ENCODE data around the gene TPPP2.

TPPP2 gene

DNA sequence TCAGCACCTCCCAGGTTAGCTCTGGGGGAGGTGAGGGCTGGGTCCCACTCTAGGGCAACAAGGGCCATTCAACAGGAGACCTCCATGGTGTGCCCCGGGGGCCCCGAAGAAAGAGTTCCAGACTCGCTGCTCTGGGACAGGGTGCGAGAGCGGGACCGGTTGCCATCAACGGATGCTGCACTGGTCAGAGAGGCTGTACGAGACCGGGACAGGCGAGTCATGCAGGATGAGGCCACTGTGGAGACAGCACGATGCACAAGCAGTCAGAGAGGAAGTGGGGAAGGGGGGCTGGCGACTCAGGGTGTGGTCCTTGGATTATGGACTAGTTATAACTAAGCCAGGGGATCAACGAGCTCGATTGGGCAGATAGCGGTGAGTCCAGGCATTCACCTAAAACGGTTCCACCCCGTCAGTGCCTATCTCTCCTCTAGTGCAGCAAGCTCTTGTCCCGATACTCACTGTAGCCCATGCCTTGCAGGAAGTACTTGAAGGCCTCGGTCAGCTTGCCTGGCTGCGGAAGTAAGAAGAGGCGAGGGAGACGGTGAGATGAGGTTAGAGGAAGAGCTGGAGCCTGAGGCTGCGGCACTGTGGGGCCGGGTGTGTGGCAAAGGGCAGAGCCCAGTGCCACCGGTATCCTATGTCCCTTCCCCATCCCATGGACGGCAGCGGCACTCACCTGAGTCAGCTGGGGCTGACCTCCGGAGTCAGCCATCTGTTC is 12.3 kb upstream of the TPPP2 start:
- no peak for DNase-seq

DNA sequence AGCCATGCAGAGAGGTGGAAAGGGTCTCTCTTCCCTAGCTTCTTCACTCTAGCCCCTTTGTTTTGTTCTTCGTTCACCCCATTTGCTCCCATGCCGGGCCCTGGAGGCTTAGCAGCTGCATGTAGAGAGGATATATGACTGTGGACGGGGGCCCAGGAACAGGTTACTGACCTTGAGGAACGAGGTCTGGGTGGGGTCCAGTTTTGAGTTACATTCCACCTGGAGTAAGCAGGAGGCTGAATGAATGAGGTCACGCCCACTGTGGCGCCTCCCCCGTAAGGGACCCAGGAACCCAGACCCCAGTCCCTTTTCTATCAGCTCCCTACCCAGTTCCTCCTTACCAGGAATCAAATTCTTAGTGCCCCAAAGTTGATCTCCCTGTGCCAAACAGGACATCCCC is 11.7 kb upstream of the TPPP2 start:
- no peak for DNase-seq

DNA sequence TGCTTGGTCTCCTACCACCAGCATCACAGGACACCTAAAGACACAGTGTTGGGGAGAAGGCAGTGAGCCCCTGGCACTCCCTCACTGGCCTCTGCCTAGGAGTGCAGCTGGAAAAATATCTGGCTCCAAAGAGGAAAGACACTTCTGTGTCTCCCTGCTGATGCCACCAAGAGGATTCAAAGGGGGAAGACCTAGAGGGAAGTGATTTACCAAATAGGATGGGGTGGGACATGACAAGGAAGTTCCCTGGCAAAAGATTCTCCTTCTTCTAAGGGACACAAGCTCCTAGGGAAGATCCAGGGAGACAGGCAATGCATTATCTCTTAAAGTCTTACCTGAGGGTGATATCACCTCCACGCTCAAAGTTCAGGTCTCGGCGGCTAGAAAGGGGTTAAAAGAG is 11.2 kb upstream of the TPPP2 start:
- no peak for DNase-seq

DNA sequence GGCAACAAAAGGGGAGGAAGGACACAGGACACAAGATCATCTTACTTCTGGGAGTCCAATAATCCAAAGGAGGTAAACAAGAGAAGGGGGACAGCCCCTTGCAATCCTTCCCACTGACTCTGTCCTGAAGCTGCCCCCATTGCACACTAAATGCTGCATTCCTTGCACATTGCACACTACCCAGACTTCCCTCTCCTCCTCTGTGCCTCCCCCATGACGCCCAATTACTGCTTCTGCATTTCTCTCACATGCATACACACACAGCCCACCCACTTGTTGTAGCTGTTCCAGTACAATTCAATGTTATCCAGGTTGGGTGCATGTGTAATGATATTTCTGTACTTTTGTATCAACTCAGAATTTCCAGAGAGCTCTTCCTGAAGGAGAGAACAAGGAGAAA is 10.7 kb upstream of the TPPP2 start:
- DNase-seq: no peak

DNA sequence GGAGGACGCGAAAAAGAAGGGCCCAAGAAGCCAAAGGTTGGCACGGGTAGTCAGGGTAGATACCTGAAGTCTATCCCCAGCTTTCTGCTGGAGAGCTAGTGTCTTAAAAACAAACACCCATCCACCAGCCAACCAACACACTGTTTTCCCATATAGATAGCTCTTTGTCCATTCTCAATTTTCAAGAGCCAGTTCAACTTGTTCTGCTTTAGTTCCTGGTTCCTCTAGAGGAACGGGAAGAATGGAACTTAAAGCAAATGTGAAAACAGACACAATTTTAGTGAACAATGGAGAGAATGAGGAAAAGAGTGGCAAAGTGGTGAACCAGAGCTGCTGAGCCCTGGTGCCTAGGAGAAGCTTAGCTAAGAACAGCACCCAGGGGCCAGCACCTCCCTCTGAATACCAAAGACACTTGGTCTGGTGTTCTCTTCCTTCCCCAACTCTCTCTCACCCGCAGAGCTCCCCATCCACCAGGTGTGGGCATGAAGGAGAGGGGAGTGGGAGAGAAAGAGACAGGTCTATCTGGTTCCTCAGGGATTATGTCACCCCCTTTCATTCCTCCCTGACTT is 9.0 kb upstream of the TPPP2 start:
- DNase-seq: no peak

DNA sequence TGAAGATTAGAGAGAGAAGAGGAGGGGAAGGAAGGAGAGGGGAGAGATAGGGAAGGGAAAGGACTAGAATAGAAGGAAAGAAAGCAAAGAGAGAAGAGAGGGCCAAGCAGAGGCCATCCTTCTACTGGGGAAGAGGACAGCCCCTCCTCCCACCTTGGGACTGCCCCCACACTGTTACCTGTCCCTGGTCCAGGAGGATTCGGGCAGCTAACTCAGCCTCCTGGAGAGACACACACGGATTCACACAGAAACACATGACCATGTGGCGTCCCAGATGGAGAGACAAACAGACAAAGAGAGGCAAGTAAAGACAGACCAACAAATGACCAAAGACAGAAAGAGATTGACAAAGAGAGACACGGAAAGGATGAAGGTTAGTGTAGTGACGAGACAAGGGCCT is 7.3 kb upstream of the TPPP2 start:
- DNase-seq: no peak

DNA sequence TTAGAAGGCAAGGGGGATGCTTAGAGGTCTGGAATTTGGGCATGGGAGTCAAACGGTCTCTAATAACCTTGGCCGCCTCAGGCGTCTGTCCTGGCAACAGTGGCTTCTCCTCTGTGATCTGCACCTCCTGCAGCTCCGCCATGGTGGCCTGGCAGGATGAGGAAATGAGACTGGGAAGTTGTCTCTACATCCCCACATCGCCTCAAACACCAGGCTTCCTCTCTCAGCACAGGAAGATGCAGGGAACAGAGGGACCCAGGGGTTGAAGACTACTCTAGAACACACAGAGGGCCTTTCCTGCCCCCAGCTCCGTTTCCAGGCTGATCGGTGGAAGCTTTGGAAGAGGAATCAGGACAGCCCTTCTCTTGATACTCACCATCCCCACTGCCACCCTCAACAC is 6.8 kb upstream of the TPPP2 start:
- no peak for DNase-seq

DNA sequence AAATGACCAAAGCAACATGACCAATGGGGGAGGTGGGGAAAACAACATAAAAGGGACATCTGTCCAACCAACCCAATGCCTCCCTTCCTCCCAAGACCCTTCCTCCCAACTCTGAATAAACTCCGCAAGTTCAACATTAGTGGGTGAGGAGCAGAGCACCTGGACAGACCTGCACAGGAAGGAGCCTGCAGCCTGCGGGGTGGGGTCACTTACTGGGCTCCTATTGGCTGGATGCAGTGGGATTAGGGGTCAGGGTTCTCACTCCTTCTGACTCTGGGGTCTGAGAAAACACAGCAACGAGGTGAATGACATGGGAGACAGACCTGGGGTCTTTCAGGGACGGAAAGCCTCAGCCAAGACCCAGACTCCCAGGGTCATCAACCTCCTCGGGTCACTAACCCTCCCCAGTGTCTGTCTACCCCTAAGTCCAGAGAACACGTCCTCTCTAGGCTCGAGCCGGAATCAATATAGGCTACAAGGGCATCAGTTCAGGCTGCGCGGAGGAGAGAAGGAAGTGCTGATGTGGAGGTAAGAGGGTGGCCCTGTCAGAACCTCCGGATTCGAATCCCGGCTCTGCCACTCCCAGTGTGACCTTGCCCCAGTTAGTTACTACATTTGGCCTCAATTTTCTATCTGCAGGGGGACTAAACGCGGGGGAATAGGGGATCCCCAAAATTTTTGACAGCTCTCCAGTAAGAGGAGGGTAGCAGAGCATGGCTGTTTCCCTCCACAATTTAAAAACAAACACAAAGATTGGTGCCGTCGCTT is 6.0 kb upstream of the TPPP2 start:
- DNase-seq: no peak

DNA sequence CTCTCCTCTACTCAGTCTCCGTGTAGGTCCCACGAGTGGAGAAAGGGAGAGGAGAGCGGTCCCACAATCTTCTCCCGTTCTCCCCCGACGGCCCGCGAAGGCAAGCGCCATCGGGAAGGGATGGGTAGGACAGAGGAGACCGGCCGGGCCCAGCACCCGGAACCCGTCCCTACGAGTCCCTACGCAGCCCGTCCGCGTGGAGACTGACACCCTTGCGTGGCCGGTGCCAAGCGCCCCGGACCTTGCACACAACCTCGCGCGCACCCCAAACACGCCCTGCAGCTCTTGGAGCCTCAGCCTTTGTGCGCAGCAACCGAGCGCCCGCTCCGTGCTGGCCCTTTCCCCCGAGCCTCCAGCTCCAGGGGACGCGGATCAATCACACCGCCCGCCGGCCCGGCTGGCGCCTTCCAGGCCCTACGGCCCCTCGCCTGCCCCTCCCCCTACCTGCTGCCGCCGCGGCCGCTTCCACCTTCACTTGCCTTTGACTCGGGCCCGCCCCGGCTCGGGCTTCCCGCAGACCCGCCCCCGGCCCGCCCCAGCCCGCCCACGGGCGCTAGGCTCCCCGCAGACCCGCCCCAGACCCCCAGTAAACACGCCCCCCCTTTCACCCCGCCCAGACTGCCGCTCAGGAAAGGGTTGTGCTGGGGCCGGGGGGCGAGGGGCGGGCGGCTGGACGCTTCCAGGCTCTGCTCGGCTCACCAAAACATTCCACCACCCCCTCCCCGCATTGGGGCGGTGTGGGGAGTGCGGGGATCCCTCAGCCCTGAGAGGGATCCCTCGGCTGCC is 5.2 kb upstream of the TPPP2 start, which contains the start of gene NDRG2:
Gene NDRG2 (minus strand): TSS at position 477 of the 786 bp plus-strand sequence. CDS start 1,746 bp downstream, outside the sequence.
- DNase-seq: no peak

DNA sequence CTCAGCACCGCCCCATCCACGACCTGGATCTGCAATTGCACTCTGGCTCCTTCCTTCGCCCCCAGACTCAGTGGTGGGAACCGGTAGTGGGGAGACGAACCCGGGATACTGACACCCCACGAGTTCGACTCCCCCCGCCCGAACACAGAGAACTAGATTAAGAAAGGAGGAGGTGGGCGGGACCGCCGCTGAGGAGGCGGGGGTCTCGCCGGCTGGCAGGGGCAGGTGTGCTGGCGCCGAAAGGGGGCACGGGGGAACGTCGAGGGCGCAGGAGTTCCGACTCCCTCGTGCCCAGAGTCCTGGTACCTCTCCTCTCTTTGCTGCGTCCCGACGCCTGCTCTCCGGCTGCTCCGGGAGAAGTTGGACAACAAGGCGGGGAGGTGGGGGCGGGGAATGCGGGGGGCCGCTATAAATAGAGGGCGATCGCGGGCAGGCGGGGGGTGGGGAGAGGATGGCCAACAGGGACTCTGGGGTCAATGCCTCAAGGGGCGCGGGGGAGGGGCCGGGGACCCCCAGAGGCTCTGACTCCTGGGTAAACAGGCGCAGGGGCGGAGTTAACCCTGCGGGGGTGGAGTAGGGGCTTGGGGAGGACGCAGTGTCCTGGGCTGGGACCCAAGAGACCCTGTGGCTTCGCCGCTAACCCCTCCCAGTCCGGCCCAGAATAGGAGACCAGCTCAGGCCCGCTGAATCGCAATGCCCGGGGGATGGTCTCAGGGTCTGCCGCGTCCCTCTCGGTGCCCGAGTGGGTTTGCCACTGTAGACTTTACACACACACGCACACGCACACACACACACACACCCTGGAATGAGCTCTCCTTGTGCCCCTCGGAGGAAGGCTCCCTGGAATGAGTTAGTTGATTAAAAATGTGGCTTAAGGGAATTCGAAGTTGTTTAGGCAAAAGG is 4.4 kb upstream of the TPPP2 start:
- DNase-seq: no peak

DNA sequence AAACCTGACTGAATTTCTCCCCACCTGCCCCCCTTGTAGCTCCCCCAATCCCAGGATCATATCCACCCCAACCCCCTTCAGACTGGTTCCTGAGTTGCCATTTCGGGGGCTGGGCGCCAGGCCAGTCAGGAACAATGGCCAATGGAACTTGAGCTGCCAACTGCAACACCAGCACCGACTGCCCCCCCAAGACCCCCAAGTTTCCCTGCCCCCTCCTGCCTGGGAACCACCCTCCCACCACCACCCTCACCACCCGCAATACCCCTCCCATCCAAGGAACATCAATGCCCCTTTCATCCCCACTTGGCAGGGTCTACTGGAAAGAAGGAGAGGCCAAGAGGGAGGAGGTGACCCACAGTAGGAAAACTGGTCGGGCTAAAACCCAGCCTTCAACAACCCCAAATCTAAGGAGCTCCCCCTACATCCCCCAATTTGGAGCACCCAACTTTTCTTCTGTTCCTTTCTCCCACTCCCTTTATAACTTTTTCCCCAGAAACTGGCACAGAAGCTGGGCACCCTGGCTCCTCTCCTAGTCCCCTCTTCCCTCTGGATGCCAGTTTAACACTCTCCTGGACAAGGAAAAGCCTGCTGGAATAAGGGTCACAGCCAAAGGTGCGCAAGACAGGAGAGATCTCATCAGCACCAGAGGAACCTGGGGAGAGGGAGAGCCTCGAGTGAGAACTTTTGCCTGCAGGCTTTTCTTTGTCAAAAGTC is 3.6 kb upstream of the TPPP2 start:
- DNase-seq: no peak

DNA sequence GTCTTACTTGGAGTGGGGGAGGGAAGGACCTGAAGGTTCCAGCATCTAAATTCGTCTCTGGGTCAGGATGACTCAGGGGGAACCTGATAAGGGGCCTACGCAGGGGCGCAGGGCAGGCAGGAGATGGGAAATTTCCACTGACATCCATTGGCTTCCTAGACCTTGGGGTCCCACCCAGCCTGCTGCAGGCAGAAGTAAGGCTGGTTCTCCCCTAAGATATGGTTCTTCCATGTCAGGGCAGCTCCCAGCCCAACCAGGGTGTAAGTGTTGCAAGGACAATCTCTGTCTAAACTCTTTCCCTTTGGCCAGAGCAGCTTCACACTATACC is 3.1 kb upstream of the TPPP2 start:
- no peak for DNase-seq

DNA sequence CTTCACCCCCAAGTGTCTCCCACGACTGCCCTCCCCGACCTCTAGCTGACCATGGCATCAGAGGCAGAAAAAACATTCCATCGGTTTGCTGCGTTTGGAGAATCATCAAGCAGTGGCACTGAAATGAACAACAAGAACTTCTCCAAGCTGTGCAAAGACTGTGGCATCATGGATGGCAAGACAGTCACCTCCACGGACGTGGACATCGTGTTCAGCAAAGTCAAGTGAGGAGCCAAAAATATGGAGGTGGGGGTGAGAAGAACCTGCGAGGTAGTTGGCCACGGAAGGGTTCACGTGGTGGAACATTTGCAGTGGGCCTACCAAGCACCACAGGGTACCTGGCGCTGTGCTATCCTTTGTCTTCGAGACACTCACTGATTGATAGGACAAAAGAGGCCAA is 514 bp downstream of the TPPP2 start:
- DNase-seq: no peak

DNA sequence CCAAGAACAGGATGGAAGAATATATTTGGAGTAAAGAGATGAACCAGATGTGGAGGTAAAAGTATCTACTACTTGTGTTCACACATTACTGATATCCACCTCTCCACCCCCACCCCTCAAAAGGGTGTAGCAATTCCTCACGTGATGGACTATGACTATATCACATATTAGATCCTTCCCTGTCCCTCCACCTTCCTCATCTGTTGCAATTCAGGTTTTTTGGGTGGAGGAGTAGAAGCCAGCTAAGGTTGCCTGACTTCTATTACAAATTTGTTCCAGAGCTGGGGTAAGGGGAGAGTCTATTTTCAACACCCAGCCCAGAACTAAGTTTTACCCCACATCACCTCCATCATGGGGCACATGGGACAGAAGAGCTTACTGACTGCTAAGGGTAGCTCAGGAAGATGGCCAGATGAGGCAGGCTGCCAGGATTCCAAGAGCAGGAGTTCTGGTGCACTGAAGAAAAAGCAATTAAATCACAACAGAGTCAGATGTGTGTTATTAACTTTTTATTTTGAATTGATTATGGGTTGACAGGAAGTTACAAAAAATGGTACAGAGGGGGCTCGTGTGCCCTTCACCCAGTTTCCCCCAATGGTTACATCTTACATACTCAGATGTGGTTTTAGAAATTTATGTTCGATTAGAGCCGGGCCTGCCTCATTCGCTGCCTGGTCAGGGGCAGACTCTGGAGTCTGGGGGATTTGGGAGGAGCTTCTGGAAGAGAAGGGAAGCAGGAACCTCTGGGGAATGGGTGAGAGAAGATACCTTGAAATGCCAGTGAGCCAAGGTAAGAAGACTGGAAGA is 2.5 kb downstream of the TPPP2 start:
- DNase-seq: no peak

DNA sequence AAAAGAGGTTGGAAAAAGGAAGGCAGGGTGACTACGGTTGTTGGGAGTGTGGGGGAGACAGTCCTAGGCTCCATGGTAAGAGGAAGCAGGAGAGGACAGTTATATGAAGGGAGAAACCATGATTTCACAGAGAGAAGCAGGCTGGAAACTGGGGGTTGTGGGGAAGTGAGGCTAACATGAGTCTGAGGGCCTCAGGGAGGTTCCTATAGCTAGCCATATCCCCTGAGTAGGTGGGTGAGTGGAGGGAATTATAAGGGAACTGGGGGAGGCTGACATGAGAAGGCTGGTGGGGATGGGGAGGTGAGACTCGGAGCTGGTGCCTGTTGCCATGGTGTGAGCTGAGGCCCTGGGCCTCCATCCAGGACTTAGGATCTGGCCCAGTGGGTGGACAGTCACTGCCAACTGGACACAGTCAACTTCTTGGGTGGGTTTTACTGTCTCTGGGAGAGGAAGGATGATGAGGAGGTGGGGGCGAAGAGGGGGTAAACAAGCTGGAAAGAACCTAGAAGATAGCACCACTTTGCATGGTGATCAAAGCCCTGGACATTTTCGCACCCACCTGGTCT is 3.2 kb downstream of the TPPP2 start:
- DNase-seq: no peak

DNA sequence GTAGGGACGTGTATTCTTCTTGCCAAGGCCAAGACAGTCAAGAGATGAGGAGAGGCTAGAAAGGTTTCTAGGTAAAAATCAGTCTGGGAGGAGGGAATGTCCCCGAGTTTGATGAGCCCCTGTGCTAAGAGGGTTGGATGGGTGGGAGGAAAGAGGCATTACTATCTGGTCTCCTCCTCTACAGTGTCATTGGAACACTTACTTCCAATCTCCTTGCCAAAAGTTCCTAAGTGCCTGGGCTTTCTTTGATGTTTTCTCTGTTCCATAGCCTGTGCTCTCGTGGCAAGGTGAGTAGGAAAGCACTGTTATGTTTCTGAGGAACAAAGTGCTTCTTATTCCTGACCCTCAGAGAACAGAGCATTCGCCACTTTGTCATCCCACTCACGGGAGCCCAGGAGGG is 4.7 kb downstream of the TPPP2 start, which contains the start of gene RNASE13:
Gene RNASE13 (minus strand): TSS at position 101 of the 400 bp plus-strand sequence. CDS start 519 bp downstream, outside the sequence.
- DNase-seq: no peak

DNA sequence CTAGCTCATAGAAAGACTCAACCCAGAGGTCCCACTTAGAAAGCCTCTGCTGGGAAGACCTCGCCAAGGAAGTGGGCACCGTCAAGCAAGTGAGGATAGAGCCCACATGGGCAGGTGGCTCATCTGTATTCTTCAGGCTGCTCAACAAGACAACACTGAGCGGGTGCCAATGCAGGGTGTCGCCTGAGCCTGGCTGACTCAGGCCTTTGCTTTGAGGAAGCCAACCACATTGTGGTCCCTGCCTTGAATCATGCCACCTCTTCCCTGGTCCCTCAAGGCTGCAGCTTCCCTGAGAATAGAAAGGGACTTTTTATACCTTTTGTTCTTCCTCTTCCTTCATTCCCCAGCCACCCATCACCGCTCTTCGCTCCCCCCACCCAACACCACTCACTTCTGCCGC is 6.7 kb downstream of the TPPP2 start:
- DNase-seq: no peak

DNA sequence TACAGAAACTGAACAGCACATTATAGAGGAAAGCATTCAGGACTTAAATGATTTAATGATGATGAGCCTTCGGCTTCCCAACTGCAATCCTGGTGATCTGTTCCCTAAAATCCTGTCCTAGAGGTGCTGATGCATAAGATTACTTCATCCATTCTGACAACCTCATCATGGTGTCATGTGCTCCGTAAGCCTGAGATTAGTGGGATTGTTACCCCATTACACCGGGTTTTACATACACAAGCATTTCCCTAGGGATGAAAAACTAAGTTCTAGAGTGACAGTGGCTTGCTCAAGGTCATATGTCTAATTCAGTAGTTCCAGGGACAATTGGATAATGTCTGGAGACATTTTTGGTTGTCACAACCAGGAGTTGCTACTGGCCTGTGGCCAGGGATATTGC is 7.1 kb downstream of the TPPP2 start:
- no peak for DNase-seq

DNA sequence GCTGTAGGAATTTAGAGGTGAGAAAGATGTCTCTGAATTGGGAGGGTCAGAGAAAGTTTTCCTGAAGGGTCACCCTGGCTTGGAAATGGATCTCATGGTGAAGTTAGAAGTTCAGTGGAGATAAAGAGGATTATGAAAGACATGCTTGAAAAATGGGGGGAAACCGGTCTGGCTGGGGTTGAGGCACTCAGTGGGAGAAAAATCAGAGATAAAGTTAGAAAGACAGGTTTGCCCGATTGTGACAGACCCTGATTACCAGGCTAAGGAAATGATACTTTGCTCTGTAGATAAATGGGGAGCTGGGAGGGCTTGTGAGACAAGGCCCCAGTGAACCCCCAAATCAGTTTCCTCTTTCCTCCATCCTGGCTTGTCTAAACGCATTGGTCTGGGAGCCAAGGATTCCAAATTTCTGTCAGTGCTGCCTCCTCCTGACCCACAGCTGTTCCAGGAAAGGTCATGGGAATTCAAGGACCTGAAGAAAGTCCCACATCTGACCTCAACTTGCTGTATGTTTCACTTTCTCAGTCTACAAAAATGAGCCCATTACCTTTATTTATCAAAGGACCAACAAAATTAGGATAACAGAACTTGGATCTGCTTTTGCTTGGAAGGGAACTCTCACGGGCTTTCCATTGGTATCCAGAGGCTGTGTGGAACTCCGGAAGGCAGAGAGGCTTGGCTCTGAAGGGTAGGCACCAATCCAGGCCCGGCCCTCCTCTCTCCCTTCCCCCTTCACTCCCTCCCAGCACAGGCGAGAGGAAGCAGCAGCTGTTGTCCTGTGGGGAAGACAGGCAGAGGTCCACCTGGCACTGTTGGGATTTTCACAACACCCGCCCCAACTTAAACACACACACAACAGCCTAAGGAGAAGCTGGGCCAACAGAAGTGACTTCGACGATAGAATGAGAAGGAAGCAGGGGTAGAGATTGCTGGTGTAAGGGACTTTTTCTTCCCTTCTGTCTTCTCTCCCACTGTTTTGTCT is 8.7 kb downstream of the TPPP2 start:
- DNase-seq: peak; percentile 90
